Pancreas (tissue), 10 donors: ENCODE data around the gene PTPRG. TPM values are rescaled to one million over a fixed set of nuclear protein-coding genes. Genes with fewer than 3 reads are reported as not detected.

Source experiments
- ATAC-seq, 4 donors: fragments of 200-7000 bp; cut with Tn5 transposase; one replicate each; pipeline versions ENCODE4 v1.8.0 to v1.9.1; 2020; ENCODE audit warnings: mild to moderate bottlenecking in 4 of 4, moderate library complexity in 4 of 4
- DNase-seq, 6 donors: peaks; one replicate each; pipeline ENCODE4 v3.0.0-alpha.2; 2020
- FAIRE-seq: peaks from 2 replicates; lab custom pipeline; 2012; peaks lifted over from hg19 to GRCh38; lab: Jason Lieb, UNC
- H3K27ac ChIP-seq, 4 donors: fragments of 200-600 bp; sonication (generic); 1 replicate in 3 of 4; 2 replicates in 1 of 4; pipeline versions ENCODE4 v1.5.0 to v1.8.0; 2020
- H3K27me3 ChIP-seq, 4 donors: fragments of 200-600 bp; one replicate each; pipeline ENCODE4 v1.8.0; 2021
- H3K36me3 ChIP-seq, 3 donors: fragments of 200-600 bp; sonication (generic) in 1 of 3; one replicate each; pipeline versions ENCODE4 v1.5.0 to v1.8.0; 2020 to 2021
- H3K4me1 ChIP-seq, 3 donors: fragments of 200-600 bp; one replicate each; pipeline ENCODE4 v1.8.0; 2021
- H3K4me3 ChIP-seq, 4 donors: fragments of 200-600 bp; sonication (generic) in 2 of 4; one replicate each; pipeline versions ENCODE4 v1.5.0 to v1.8.0; 2020 to 2021
- H3K9me3 ChIP-seq, 4 donors: fragments of 200-600 bp; one replicate each; pipeline ENCODE4 v1.8.0; 2021
- CTCF ChIP-seq, 4 donors: fragments of 200-600 bp; sonication (generic) in 3 of 4; IDR thresholded peaks; one replicate each; pipeline versions ENCODE4 v1.5.0 to v1.8.0; 2021; ENCODE audit warnings: antibody characterized with exemption in 4 of 4
- WGBS, 2 donors: extraction: QIAGEN DNeasy Blood & Tissue Kit; methylation state at CpG; one replicate each; pipeline ENCODE4 v1.1.7; 2013; 5-methylcytosine and 5-hydroxymethylcytosine counted together
- intact Hi-C, 3 donors: fragments of 100-400 bp; cut with DNase I; formaldehyde crosslinking; loops; one replicate each; pipeline versions ENCODE4 v1.11.1 to v1.14.2; 2022
- polyA plus RNA-seq, 2 donors: library from polyadenylated mRNA; stranded (reverse); fragments of 200-250 nt; gene quantifications; one replicate each; pipeline ENCODE4 v1.2.3, GENCODE V29; 2013
- total RNA-seq, 6 donors: library from RNA; stranded (reverse); fragmentation: NEBNext Ultra II Directional in 4 of 6; extraction: Animal tissue kit (Norgen Biotek cat#: 25700) in 4 of 6; gene quantifications; one replicate each; pipeline versions ENCODE4 v1.2.1 to v1.2.4, GENCODE V29; 2021 to 2023
- donor health status: healthy with polysubstance abuse.
- donor health status: DM: no; HTN: no; CAD: no; lungs with moderate emphysema.
- donor health status: DM: no; HTN: no; CAD: no.
- donor health status: control.
- donor health status: control.
- donor health status: Bipolar disorder and iron deficiency.
- donor health status: DM: yes; HTN: yes; CAD: no.
- donor health status: DM: no; HTN: no; CAD: no.
- donor health status: DM: no; HTN: no; CAD: no.
- donor health status: DM: yes; HTN: yes; CAD: no.

Gene PTPRG
- total and polyA plus RNA-seq, 8 donors, result 2.8 to 20.5 (median 9.5) TPM

- Histone ChIP-seq H3K27ac (no peak overlapping the region), H3K9me3 (no peaks in the 10 kb centered on the region), H3K4me1 (peaks cover 4 to 5% (median 4%) of the 10 kb centered on the region in 3 donors), H3K27me3 (no peaks in the 10 kb centered on the region), H3K36me3 (no peaks in the 10 kb centered on the region), H3K4me3 (no peak overlapping the region)
- FAIRE-seq, result no peak
- intact Hi-C loops, result no loop called here
- DNase-seq, result no peak
- no peak for ATAC-seq
- TF ChIP-seq CTCF (IDR thresholded peaks at IDR 0.05), result no peak
These were observed 320.9 kb downstream of the PTPRG start for GRCh38 chr3:61882253-61882652.

- FAIRE-seq, result no peak
- ATAC-seq, result no peak
- H3K27me3 ChIP-seq, result no peaks in the 10 kb centered on the region
- intact Hi-C loops, result no loop called here
- H3K27ac ChIP-seq, result no peak overlapping the region
- WGBS, 2 donors, result 36 to 45% methylated on average over 4 of the region's 4 CpGs
- no peak overlapping the region for H3K4me3 ChIP-seq
- H3K9me3 ChIP-seq, result no peaks in the 10 kb centered on the region
- H3K4me1 ChIP-seq, result peaks cover 0 to 6% (median 5%) of the 10 kb centered on the region in 3 donors
- DNase-seq, result no peak
- TF ChIP-seq CTCF (IDR thresholded peaks at IDR 0.05), result no peak
- no peaks in the 10 kb centered on the region for H3K36me3 ChIP-seq
These were observed 323.4 kb downstream of the PTPRG start for GRCh38 chr3:61884794-61885193.

GRCh38 chr3:61885414-61885813 lies 324.0 kb downstream of the PTPRG start:
- FAIRE-seq, result no peak
- H3K4me1 ChIP-seq, result peaks cover 0 to 6% (median 5%) of the 10 kb centered on the region in 3 donors
- no peaks in the 10 kb centered on the region for H3K9me3 ChIP-seq
- no peaks in the 10 kb centered on the region for H3K36me3 ChIP-seq
- no peak for ATAC-seq
- 86% methylated on average over 5 of the region's 6 CpGs for WGBS, 2 donors
- H3K27ac ChIP-seq, result no peak overlapping the region
- H3K4me3 ChIP-seq, result no peak overlapping the region
- no peaks in the 10 kb centered on the region for H3K27me3 ChIP-seq
- intact Hi-C loops, result no loop called here
- no peak for TF ChIP-seq CTCF (IDR thresholded peaks at IDR 0.05)
- DNase-seq, result no peak

- no peak for ATAC-seq
- no peak overlapping the region for H3K4me3 ChIP-seq
- H3K36me3 ChIP-seq, result no peaks in the 10 kb centered on the region
- intact Hi-C loops, result no loop called here
- no peak overlapping the region for H3K27ac ChIP-seq
- H3K4me1 ChIP-seq, result peaks cover 0 to 6% (median 5%) of the 10 kb centered on the region in 3 donors
- no peak for TF ChIP-seq CTCF (IDR thresholded peaks at IDR 0.05)
- WGBS, 2 donors, result 90 to 95% methylated on average over 1 of the region's 1 CpG
- DNase-seq, result no peak
- FAIRE-seq, result no peak
- H3K27me3 ChIP-seq, result no peaks in the 10 kb centered on the region
- H3K9me3 ChIP-seq, result no peaks in the 10 kb centered on the region
These were observed 325.8 kb downstream of the PTPRG start for GRCh38 chr3:61887206-61887605.

GRCh38 chr3:61889259-61889658 lies 327.9 kb downstream of the PTPRG start:
- Histone ChIP-seq H3K36me3 (no peaks in the 10 kb centered on the region), H3K27ac (no peak overlapping the region), H3K27me3 (no peaks in the 10 kb centered on the region), H3K9me3 (no peaks in the 10 kb centered on the region), H3K4me3 (no peak overlapping the region), H3K4me1 (peaks cover under 1 to 6% (median 5%) of the 10 kb centered on the region in 3 donors)
- 27 to 28% methylated on average over 6 of the region's 6 CpGs for WGBS, 2 donors
- DNase-seq (no peak), FAIRE-seq (no peak), ATAC-seq (no peak)
- intact Hi-C loops, result no loop called here
- TF ChIP-seq CTCF (IDR thresholded peaks at IDR 0.05), result no peak
